ENCODE results near the gene RASIP1. TPM values are rescaled to one million over a fixed set of nuclear protein-coding genes. Genes with fewer than 3 reads are reported as not detected.

The RASIP1 gene
- total RNA-seq, 4 donors from 2014 or later: 1.8 to 6.6 (median 3.4) TPM

GRCh38 chr19:48752496-48753365 is 12.3 kb upstream of the RASIP1 start, which contains the start of gene FUT1:
FUT1 (minus strand) TSS chr19:48752641; CDS start chr19:48751281, 1,360 bp downstream.
- no peaks in the 10 kb centered on the region for H3K27me3 ChIP-seq
- peak in 2 of 6 experiments; percentile 9 to 10 for TF ChIP-seq CTCF (IDR thresholded peaks at IDR 0.05)
- TF ChIP-seq POLR2A (IDR thresholded peaks at IDR 0.05): no peak
- H3K27ac ChIP-seq: peak within 1 kb of the TSS in 2 of 4 donors; percentile 36
- peak within 1 kb of the TSS; percentile 13 to 50 (median 45) for H3K4me3 ChIP-seq
- H3K36me3 ChIP-seq: no peaks in the 10 kb centered on the region
- DNase-seq: peak; percentile 30 to 83 (median 80)
- peaks cover 0 to 17% (median 10%) of the 10 kb centered on the region in 4 donors for H3K4me1 ChIP-seq
- no peaks in the 10 kb centered on the region for H3K9me3 ChIP-seq

GRCh38 chr19:48751845-48752495 is 11.6 kb upstream of the RASIP1 start:
- H3K4me1 ChIP-seq: peaks cover 0 to 17% (median 10%) of the 10 kb centered on the region in 4 donors
- DNase-seq: no peak
- no peaks in the 10 kb centered on the region for H3K9me3 ChIP-seq
- peak overlapping the region; percentile 13 to 50 (median 45) for H3K4me3 ChIP-seq
- H3K27ac ChIP-seq: peak overlapping the region in 2 of 4 donors; percentile 36
- TF ChIP-seq POLR2A (IDR thresholded peaks at IDR 0.05) (no peak), CTCF (IDR thresholded peaks at IDR 0.05) (no peak)
- H3K27me3 ChIP-seq: no peaks in the 10 kb centered on the region
- H3K36me3 ChIP-seq: no peaks in the 10 kb centered on the region

- Histone ChIP-seq H3K9me3 (no peaks in the 10 kb centered on the region), H3K27me3 (no peaks in the 10 kb centered on the region), H3K4me1 (peaks cover 0 to 17% (median 10%) of the 10 kb centered on the region in 4 donors), H3K36me3 (no peaks in the 10 kb centered on the region), H3K27ac (no peak overlapping the region), H3K4me3 (no peak overlapping the region)
- TF ChIP-seq CTCF (IDR thresholded peaks at IDR 0.05) (no peak), POLR2A (IDR thresholded peaks at IDR 0.05) (no peak)
- no peak for DNase-seq
Observed at GRCh38 chr19:48750771-48751504, 10.5 kb upstream of the RASIP1 start.

- no peak for DNase-seq
- Histone ChIP-seq H3K27ac (no peak overlapping the region), H3K27me3 (no peaks in the 10 kb centered on the region), H3K4me3 (no peak overlapping the region), H3K9me3 (no peaks in the 10 kb centered on the region), H3K36me3 (no peaks in the 10 kb centered on the region), H3K4me1 (peaks cover 0 to 17% (median 10%) of the 10 kb centered on the region in 4 donors)
- TF ChIP-seq CTCF (IDR thresholded peaks at IDR 0.05): no peak
- no peak for TF ChIP-seq POLR2A (IDR thresholded peaks at IDR 0.05)
Observed at GRCh38 chr19:48750351-48750750, 9.9 kb upstream of the RASIP1 start.

- no peaks in the 10 kb centered on the region for H3K36me3 ChIP-seq
- no peaks in the 10 kb centered on the region for H3K9me3 ChIP-seq
- H3K4me1 ChIP-seq: peaks cover 0 to 17% (median 10%) of the 10 kb centered on the region in 4 donors
- DNase-seq: no peak
- TF ChIP-seq CTCF (IDR thresholded peaks at IDR 0.05) (no peak), POLR2A (IDR thresholded peaks at IDR 0.05) (no peak)
- H3K4me3 ChIP-seq: no peak overlapping the region
- no peaks in the 10 kb centered on the region for H3K27me3 ChIP-seq
- no peak overlapping the region for H3K27ac ChIP-seq
Observed at GRCh38 chr19:48749571-48750198, 9.3 kb upstream of the RASIP1 start.

Data from Peyer's patch (tissue), 4 donors.